Kidney epithelial cell (primary cell): ENCODE data around the gene SORCS3. TPM values are rescaled to one million over a fixed set of nuclear protein-coding genes. Genes with fewer than 3 reads are reported as not detected.

Experiments used
- DNase-seq: peaks from one replicate; pipeline ENCODE4 v3.0.0-alpha.2; 2010; ENCODE audit warnings: low read depth
- H3K27me3 ChIP-seq: 2 replicates; pipeline ENCODE4 v1.6.0; 2011; ENCODE audit warnings: low read length; ENCODE audit not compliant: control insufficient read depth, insufficient read depth
- H3K36me3 ChIP-seq: 2 replicates; pipeline ENCODE4 v1.5.1; 2011; ENCODE audit warnings: low read length; ENCODE audit not compliant: control insufficient read depth, insufficient read depth
- H3K4me3 ChIP-seq: 2 replicates; pipeline ENCODE4 v1.5.1; 2011; ENCODE audit warnings: low read depth, mild to moderate bottlenecking, control low read depth, low read length
- CTCF ChIP-seq: IDR thresholded peaks from 2 replicates; pipeline ENCODE4 v1.5.1; 2011; ENCODE audit warnings: mild to moderate bottlenecking, moderate library complexity, low read length, control low read depth, inconsistent platforms; ENCODE audit not compliant: insufficient read depth, poor library complexity, severe bottlenecking
- total RNA-seq: library from RNA; depleted of rRNA; stranded (reverse); fragments of >200 nt; gene quantifications from 2 replicates; pipeline ENCODE4 v1.2.3, GENCODE V29; 2015

The SORCS3 gene
- total RNA-seq, 1 donor from 2014 or later = 0.96 TPM

- DNase-seq = no peak
- Histone ChIP-seq H3K27me3 (no peaks in the 10 kb centered on the region), H3K4me3 (no peak overlapping the region), H3K36me3 (no peaks in the 10 kb centered on the region)
- TF ChIP-seq CTCF = no peak
Observed at GRCh38 chr10:105185161-105185560, 544.1 kb downstream of the SORCS3 start.

- TF ChIP-seq CTCF = no peak
- no peak overlapping the region for H3K4me3 ChIP-seq
- peak; percentile 88 for DNase-seq
- H3K36me3 ChIP-seq = no peaks in the 10 kb centered on the region
- no peaks in the 10 kb centered on the region for H3K27me3 ChIP-seq
Observed at GRCh38 chr10:105187243-105187642, 546.2 kb downstream of the SORCS3 start.

- Histone ChIP-seq H3K36me3 (no peaks in the 10 kb centered on the region), H3K27me3 (no peaks in the 10 kb centered on the region), H3K4me3 (no peak overlapping the region)
- no peak for TF ChIP-seq CTCF
- peak; percentile 92 for DNase-seq
Observed at GRCh38 chr10:105188737-105189462, 547.8 kb downstream of the SORCS3 start.

DNA sequence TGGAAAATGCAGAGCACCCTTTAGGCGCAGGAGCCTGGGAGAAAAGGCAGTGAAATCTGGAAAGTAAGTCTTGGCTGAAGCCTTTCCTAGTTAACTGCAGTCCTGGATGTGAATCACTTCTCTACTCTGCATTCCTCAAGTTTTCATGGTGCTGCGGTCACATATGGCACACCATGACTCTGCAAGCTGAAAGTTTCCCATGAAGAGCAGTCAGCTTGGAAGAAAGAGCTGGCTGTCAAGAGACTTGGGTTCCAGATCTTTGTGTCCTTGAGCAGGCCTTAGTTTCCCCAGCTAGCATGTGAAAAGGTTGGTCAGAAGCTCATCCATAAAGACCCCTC is 548.3 kb downstream of the SORCS3 start:
- H3K4me3 ChIP-seq = no peak overlapping the region
- TF ChIP-seq CTCF = no peak
- peak; percentile 54 for DNase-seq
- H3K36me3 ChIP-seq = no peaks in the 10 kb centered on the region
- no peaks in the 10 kb centered on the region for H3K27me3 ChIP-seq

- no peaks in the 10 kb centered on the region for H3K36me3 ChIP-seq
- no peak overlapping the region for H3K4me3 ChIP-seq
- no peaks in the 10 kb centered on the region for H3K27me3 ChIP-seq
- no peak for DNase-seq
- TF ChIP-seq CTCF = no peak
Observed at GRCh38 chr10:105192146-105192545, 551.1 kb downstream of the SORCS3 start.

DNA sequence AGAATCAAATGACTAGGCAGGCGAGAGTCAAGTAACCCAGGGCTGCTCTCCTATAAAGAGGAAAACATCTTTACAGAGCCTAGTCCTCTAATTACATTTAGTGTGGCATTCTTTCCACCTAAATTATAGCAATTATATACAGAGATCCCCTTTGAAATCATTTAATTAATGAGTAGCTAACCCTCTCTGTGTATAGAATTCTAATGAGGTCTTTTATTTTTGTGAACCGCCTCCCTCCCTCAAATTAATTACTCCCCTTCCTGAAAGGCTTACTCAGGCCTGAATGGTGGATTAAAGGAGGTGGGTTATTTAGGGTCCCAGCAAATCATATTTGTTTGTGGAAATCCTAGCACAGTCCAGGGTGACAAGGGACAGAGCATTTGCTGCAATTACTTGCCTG is 551.8 kb downstream of the SORCS3 start:
- Histone ChIP-seq H3K36me3 (no peaks in the 10 kb centered on the region), H3K27me3 (no peaks in the 10 kb centered on the region), H3K4me3 (no peak overlapping the region)
- no peak for DNase-seq
- no peak for TF ChIP-seq CTCF
